Keratinocyte (primary cell): ENCODE results near the gene CAPN2.

Experiments
- CTCF ChIP-seq, 3 experiments: IDR thresholded peaks in 1 of 3; conservative IDR thresholded peaks in 1 of 3; optimal IDR thresholded peaks in 1 of 3; 2 replicates in 2 of 3; 3 replicates in 1 of 3; pipeline versions ENCODE3 to v1.5.1; 2011; ENCODE audit warnings: low read length in 3 of 3, mild to moderate bottlenecking in 3 of 3, moderate library complexity in 2 of 3, control low read depth in 1 of 3, inconsistent platforms in 1 of 3; ENCODE audit not compliant: insufficient read depth in 2 of 3; ENCODE audit errors: extremely low read depth in 1 of 3
- EZH2 ChIP-seq: IDR thresholded peaks from one replicate; pipeline ENCODE4 v1.6.1; 2012; ENCODE audit warnings: inconsistent platforms, mild to moderate bottlenecking, low read length, moderate library complexity

- TF ChIP-seq CTCF (optimal IDR thresholded peaks at IDR 0.05 in 1 of 3, IDR thresholded peaks at IDR 0.05 in 1 of 3, conservative IDR thresholded peaks at IDR 0.05 in 1 of 3; ENCODE audit: extremely low read depth in 1 of 3, insufficient read depth in 2 of 3, low read length in 3 of 3), result no peak
- no peak for TF ChIP-seq EZH2
These were observed 27.9 kb upstream of the CAPN2 start for GRCh38 chr1:223684488-223684792.
